ENCODE measurements around the gene SOX1. TPM values are rescaled to one million over a fixed set of nuclear protein-coding genes. Genes with fewer than 3 reads are reported as not detected.

SOX1 gene
- total and polyA plus RNA-seq, 2 experiments from 2014 or later: 0.11 TPM; not detected in 1

DNA sequence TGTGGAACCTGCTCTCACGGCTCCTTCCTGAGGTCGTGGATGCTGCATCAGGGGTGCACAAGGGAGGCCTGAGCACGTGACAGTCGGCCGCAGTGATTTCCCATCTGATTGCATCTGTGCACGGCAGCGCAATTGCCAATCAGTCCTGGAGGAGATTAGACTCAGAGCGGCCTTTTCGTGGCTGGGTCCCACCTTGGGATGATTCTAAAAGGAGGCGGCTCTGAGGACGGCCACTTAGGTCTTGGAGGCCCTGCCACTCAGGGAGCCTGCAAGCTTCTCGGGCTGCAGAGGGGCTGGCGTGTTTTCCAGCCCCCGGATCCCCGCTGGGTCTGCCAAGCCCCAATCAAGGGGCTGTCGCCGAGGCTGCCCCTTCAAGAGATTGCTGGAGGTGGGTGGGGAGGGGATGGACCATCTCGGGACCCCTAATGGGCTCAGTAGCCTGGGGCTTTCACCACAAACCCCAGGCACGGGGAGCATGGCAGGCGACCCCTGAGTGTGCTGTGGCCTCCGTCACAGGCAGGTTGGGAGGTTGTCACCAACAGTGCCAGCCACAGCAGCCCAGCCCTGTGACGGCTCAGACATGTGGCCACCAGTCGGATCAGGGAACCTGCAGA lies 51.6 kb downstream of the SOX1 start:
- 87% methylated on average over 23 of the region's 23 CpGs for WGBS (ENCODE audit: low lambda C conversion rate, missing lambda C conversion rate)
- Histone ChIP-seq H3K4me1 (ENCODE audit: insufficient read depth) (peaks cover 3% of the 10 kb centered on the region), H3K27me3 (peaks cover 13% of the 10 kb centered on the region)

GRCh38 chr13:112119192-112120030 lies 52.5 kb downstream of the SOX1 start:
- Histone ChIP-seq H3K79me2 (no peaks in the 10 kb centered on the region), H3K9me2 (replicated peaks; ENCODE audit: insufficient read depth) (no peaks in the 10 kb centered on the region), H3K36me3 (replicated peaks; ENCODE audit: insufficient read depth, low read depth) (no peaks in the 10 kb centered on the region), H3K4me1 (ENCODE audit: insufficient read depth) (no peaks in the 10 kb centered on the region), H3K4me3 (no peak overlapping the region), H3K4me2 (no peak overlapping the region), H4K20me1 (ENCODE audit: insufficient read depth, poor library complexity, severe bottlenecking) (no peaks in the 10 kb centered on the region), H3K27me3 (peaks cover 14% of the 10 kb centered on the region), H3K27ac (no peak overlapping the region), H3K9me3 (ENCODE audit: low read depth) (no peaks in the 10 kb centered on the region), H2AFZ (no peak overlapping the region)
- 87% methylated on average over 14 of the region's 14 CpGs for WGBS (ENCODE audit: low lambda C conversion rate, missing lambda C conversion rate)
- TF ChIP-seq, protein P1, sequence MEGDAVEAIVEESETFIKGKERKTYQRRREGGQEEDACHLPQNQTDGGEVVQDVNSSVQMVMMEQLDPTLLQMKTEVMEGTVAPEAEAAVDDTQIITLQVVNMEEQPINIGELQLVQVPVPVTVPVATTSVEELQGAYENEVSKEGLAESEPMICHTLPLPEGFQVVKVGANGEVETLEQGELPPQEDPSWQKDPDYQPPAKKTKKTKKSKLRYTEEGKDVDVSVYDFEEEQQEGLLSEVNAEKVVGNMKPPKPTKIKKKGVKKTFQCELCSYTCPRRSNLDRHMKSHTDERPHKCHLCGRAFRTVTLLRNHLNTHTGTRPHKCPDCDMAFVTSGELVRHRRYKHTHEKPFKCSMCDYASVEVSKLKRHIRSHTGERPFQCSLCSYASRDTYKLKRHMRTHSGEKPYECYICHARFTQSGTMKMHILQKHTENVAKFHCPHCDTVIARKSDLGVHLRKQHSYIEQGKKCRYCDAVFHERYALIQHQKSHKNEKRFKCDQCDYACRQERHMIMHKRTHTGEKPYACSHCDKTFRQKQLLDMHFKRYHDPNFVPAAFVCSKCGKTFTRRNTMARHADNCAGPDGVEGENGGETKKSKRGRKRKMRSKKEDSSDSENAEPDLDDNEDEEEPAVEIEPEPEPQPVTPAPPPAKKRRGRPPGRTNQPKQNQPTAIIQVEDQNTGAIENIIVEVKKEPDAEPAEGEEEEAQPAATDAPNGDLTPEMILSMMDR (IDR thresholded peaks at IDR 0.05; ENCODE audit: poor library complexity): no peak
- TF ChIP-seq EZH2 (IDR thresholded peaks at IDR 0.05; ENCODE audit: borderline replicate concordance) (no peak), EZH2phosphoT487 (IDR thresholded peaks at IDR 0.05; ENCODE audit: low read depth, severe bottlenecking, unreplicated experiment) (no peak)
- DNase-seq (ENCODE audit: low spot score): no peak

More for the DNA sequence above, 51.6 kb downstream of the SOX1 start:
- no peaks in the 10 kb centered on the region for H3K9me3 ChIP-seq (ENCODE audit: low read depth)
- no peak overlapping the region for H3K4me3 ChIP-seq
- no peak overlapping the region for H2AFZ ChIP-seq
- DNase-seq (ENCODE audit: low spot score): no peak
- no peak for TF ChIP-seq EZH2phosphoT487 (IDR thresholded peaks at IDR 0.05; ENCODE audit: low read depth, severe bottlenecking, unreplicated experiment)
- no peaks in the 10 kb centered on the region for H3K36me3 ChIP-seq (replicated peaks; ENCODE audit: insufficient read depth, low read depth)
- no peak overlapping the region for H3K4me2 ChIP-seq
- H3K9me2 ChIP-seq (replicated peaks; ENCODE audit: insufficient read depth): no peaks in the 10 kb centered on the region
- no peak overlapping the region for H3K27ac ChIP-seq
- no peaks in the 10 kb centered on the region for H4K20me1 ChIP-seq (ENCODE audit: insufficient read depth, poor library complexity, severe bottlenecking)
- H3K79me2 ChIP-seq: no peaks in the 10 kb centered on the region

DNA sequence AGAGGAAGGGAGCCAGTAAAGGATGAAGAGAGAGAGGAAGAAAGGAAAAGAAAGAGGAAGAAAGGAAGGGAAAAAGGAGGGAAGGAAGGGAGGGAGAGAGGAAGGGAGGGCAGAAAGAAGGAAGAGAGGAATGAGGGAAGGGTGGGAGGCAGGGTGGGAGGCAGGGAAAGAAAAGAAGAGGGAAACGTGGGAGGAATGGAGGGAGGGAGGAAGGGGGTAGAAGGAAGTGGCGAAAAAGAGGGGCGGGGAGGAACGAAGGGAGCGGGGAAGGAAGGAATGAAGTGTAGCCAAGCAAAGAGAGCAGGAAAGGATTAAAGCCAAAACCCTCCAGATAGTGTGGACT lies 53.1 kb downstream of the SOX1 start:
- no peaks in the 10 kb centered on the region for H3K79me2 ChIP-seq

More for the DNA sequence above, 53.1 kb downstream of the SOX1 start:
- no peak overlapping the region for H3K4me3 ChIP-seq
- H3K27ac ChIP-seq: no peak overlapping the region
- H3K36me3 ChIP-seq (replicated peaks; ENCODE audit: insufficient read depth, low read depth): no peaks in the 10 kb centered on the region
- no peak overlapping the region for H3K4me2 ChIP-seq
- TF ChIP-seq EZH2phosphoT487 (IDR thresholded peaks at IDR 0.05; ENCODE audit: low read depth, severe bottlenecking, unreplicated experiment) (no peak), EZH2 (IDR thresholded peaks at IDR 0.05; ENCODE audit: borderline replicate concordance) (no peak)
- TF ChIP-seq, protein P1 (IDR thresholded peaks at IDR 0.05; ENCODE audit: poor library complexity): no peak
- WGBS (ENCODE audit: low lambda C conversion rate, missing lambda C conversion rate): no CpG with 5 or more reads among the region's 5 CpGs
- H3K27me3 ChIP-seq: peaks cover 16% of the 10 kb centered on the region
- H3K9me3 ChIP-seq (ENCODE audit: low read depth): no peaks in the 10 kb centered on the region
- no peak overlapping the region for H2AFZ ChIP-seq
- no peaks in the 10 kb centered on the region for H3K9me2 ChIP-seq (replicated peaks; ENCODE audit: insufficient read depth)
- no peaks in the 10 kb centered on the region for H4K20me1 ChIP-seq (ENCODE audit: insufficient read depth, poor library complexity, severe bottlenecking)
- no peak for DNase-seq (ENCODE audit: low spot score)
- H3K4me1 ChIP-seq (ENCODE audit: insufficient read depth): no peaks in the 10 kb centered on the region

Small RNA genes lying within 50 kb of the gene (small RNA-seq; reads per million reads assigned to genes)
- gene RF00287: 0.12 reads per million

Measured in hepatocyte (in vitro differentiated cells).